GM18870 (cell line): Measurements from ENCODE around the gene PHRF1.
A peak's percentile ranks its signal among the peaks of the same experiment; 100 is the strongest.

ENCODE experiments used
- ATAC-seq: cut with Tn5 transposase; IDR thresholded peaks from one replicate; pipeline ENCODE4 v1.9.1; 2021; ENCODE audit warnings: moderate library complexity; ENCODE audit not compliant: unreplicated experiment

Gene PHRF1

GRCh38 chr11:557328-558132 lies 18.7 kb upstream of the PHRF1 start:
- no peak for ATAC-seq

- no peak for ATAC-seq
Measured at GRCh38 chr11:558503-558902, 17.8 kb upstream of the PHRF1 start.

GRCh38 chr11:559020-559620 lies 17.1 kb upstream of the PHRF1 start:
- no peak for ATAC-seq

GRCh38 chr11:559712-560304 lies 16.5 kb upstream of the PHRF1 start:
- ATAC-seq = no peak

GRCh38 chr11:560305-561147 lies 15.7 kb upstream of the PHRF1 start, which contains the start of the genes LMNTD2 and RASSF7:
TSS of gene LMNTD2 (minus strand) at chr11:560738. CDS start at chr11:560716, 22 bp downstream.
TSS of gene RASSF7 (plus strand) at chr11:560970. CDS start at chr11:561769, 799 bp downstream.
- no peak for ATAC-seq

GRCh38 chr11:561148-562003 lies 14.9 kb upstream of the PHRF1 start:
- ATAC-seq = no peak

GRCh38 chr11:562046-562645 lies 14.1 kb upstream of the PHRF1 start:
- no peak for ATAC-seq

GRCh38 chr11:563066-563811 lies 13.0 kb upstream of the PHRF1 start:
- no peak for ATAC-seq

- ATAC-seq = no peak
Measured at GRCh38 chr11:563812-564578, 12.3 kb upstream of the PHRF1 start.

- ATAC-seq = no peak
Measured at GRCh38 chr11:565921-566509, 10.3 kb upstream of the PHRF1 start.

GRCh38 chr11:567011-567628 lies 9.2 kb upstream of the PHRF1 start:
- no peak for ATAC-seq

GRCh38 chr11:567629-568292 lies 8.5 kb upstream of the PHRF1 start:
- no peak for ATAC-seq

GRCh38 chr11:568306-569157 lies 7.7 kb upstream of the PHRF1 start:
- ATAC-seq = peak; percentile 69

GRCh38 chr11:569158-569885 lies 6.9 kb upstream of the PHRF1 start:
- ATAC-seq = no peak

GRCh38 chr11:571802-572185 lies 4.5 kb upstream of the PHRF1 start:
- ATAC-seq = no peak
